Testis (tissue), 2 donors: ENCODE data around the gene ATG4B.

Experiments used
- CTCF ChIP-seq, 3 experiments: fragments of 450-650 bp in 2 of 3; fragments of 200-600 bp in 1 of 3; sonication (generic) in 1 of 3; IDR thresholded peaks; one replicate each; pipeline ENCODE4 v1.5.1; 2016 to 2019; ENCODE audit warnings: antibody characterized with exemption in 3 of 3, mild to moderate bottlenecking in 2 of 3, moderate library complexity in 1 of 3
- POLR2A ChIP-seq: fragments of 450-650 bp; IDR thresholded peaks from one replicate; pipeline ENCODE4 v1.6.1; 2017; ENCODE audit warnings: antibody characterized with exemption, mild to moderate bottlenecking, moderate library complexity

DNA sequence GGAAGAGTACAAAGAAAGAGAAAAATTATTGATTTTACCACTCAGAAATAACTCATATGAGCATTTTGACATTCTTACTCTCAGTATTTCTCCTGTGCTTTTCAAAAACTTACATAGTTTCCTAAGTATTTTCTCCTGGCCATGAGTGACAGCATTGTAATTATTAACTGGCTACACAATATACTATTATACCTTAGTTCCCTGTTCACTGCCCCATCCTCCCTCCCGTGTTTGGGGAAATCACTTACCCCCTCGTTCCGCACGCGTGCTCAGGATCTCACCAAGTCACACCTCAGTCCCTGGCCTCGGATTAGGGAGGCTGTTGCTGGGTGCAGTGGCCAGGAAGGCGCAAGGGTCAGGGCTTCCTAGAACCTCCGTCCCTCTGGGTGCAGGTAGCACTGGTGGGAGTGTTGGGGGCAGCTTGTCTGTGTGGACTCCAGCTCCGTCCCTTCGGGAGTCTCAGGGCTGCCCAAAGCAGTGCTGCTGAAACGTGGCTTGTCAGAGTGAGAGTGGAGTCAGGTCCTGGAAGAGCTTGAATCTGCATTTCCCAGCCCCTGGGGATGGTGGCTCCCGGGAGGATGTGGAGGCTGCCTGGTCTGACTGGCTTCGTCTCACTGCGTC, 23.2 kb downstream of the ATG4B start:
- TF ChIP-seq CTCF (IDR thresholded peaks at IDR 0.05) = no peak
- no peak for TF ChIP-seq POLR2A
